NCI-H187 (cell line): ENCODE results near the gene ARHGEF12.

ENCODE experiments used
- DNase-seq, 2 experiments: peaks; one replicate each; lab custom pipeline; 2025; lab: John Stamatoyannopoulos, UW

ARHGEF12 gene

GRCh38 chr11:120518356-120518755 lies 182.1 kb downstream of the ARHGEF12 start:
- DNase-seq: no peak

DNA sequence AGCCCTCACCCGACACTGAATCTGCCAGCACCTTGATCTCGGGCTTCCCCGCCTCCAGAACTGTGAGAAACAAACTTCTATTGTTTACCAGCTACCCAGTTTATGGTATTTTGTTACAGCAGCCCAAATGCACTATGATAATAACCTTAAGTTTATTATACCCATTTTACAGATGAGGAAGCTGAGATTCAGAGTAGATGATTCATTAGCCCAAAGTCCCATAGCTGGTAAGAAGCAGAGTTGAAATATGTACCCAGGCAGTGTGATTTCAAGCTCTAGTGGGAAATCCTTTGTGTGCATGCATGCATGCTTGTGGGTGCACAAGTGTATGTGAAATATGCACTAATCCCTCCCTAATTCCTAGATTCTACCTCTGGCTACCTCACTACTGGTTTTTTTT lies 183.3 kb downstream of the ARHGEF12 start:
- no peak for DNase-seq

GRCh38 chr11:120520091-120520822 lies 184.0 kb downstream of the ARHGEF12 start:
- no peak for DNase-seq

GRCh38 chr11:120521176-120521575 lies 185.0 kb downstream of the ARHGEF12 start:
- DNase-seq: no peak

DNA sequence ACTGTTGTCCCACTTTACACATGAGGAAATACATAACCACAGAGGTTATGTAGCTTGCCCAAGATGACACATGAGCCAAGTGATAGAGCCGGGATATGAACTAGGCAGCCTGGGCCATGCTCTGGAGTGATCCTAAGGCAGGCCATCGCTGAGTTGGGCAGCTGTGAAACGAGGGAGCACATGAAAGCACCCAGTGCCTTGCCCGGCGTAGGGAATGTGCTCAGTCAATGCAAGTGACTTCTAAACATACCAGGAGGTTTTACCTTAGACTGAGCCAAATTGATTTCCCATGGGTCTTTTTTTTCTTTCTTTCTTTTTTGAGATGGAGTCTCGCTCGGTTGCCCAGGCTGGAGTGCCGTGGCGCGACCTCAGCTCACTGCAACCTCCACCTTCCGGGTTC lies 185.8 kb downstream of the ARHGEF12 start:
- no peak for DNase-seq

DNA sequence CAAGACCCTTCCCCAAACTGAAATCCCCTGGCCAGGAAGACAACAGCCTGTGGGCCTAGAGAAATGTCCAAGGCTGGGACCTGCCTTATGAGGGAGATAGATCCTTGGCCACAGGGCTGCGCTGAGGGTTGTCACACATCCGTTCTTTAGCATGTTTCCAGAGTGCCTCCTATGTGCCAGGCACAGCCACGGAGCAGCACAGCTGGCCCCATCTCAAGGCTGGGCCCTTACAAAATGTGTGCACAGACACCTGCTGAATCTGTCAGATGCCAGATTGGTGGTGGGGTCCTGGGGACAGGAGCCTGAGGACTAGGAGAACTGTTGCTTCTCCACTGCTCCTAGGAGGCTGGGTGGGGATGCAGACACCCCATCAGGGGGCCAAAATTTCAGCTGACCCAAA lies 186.5 kb downstream of the ARHGEF12 start:
- DNase-seq: no peak

- DNase-seq: peak; percentile 25 to 32
These were observed 187.0 kb downstream of the ARHGEF12 start for GRCh38 chr11:120523196-120523595.

GRCh38 chr11:120524536-120525085 lies 188.4 kb downstream of the ARHGEF12 start:
- DNase-seq: no peak

GRCh38 chr11:120525261-120526171 lies 189.3 kb downstream of the ARHGEF12 start:
- no peak for DNase-seq

- no peak for DNase-seq
These were observed 190.0 kb downstream of the ARHGEF12 start for GRCh38 chr11:120526241-120526640.

- no peak for DNase-seq
These were observed 191.0 kb downstream of the ARHGEF12 start for GRCh38 chr11:120527111-120527761.

DNA sequence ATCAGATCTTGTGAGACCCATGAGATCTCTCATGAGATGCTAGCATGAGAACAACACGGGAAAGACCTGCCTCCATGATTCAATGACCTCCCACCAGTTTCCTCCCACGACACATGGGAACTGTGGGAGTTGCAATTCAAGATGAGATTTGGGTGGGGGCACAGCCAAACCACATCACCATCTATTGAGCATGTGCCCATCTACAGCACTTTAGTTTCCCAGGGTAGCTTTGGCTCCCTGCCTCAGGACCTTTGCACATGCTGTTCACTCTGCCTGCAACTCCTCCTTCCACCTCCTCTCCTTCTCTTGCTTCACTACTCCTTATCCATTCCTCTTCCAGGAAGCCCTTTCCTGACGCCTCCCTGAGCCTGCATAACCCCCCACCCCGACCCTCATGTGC lies 192.5 kb downstream of the ARHGEF12 start:
- no peak for DNase-seq

- DNase-seq: no peak
These were observed 193.0 kb downstream of the ARHGEF12 start for GRCh38 chr11:120529214-120529613.

DNA sequence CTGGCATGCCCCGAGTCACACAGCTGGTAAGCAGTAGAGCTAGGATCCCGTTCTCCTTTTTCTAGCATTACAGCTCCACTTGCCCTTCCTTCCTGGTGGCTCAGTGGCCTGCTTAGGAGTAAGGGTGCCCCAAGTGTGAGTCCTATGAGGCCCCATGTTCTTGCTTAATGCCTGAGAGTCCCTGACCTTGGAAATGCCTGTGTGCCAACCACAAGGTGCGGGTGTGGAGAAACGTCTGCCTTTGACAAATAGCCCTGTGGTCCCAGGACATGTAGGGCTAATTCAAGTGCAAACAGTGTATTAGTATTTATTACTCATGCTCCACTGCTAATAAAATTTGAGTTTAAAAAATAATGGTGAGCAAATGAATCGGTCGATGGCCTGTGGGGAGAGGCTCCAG lies 193.7 kb downstream of the ARHGEF12 start:
- no peak for DNase-seq

- no peak for DNase-seq
These were observed 196.0 kb downstream of the ARHGEF12 start for GRCh38 chr11:120532082-120532831.

GRCh38 chr11:120532832-120533196 lies 196.6 kb downstream of the ARHGEF12 start:
- no peak for DNase-seq

DNA sequence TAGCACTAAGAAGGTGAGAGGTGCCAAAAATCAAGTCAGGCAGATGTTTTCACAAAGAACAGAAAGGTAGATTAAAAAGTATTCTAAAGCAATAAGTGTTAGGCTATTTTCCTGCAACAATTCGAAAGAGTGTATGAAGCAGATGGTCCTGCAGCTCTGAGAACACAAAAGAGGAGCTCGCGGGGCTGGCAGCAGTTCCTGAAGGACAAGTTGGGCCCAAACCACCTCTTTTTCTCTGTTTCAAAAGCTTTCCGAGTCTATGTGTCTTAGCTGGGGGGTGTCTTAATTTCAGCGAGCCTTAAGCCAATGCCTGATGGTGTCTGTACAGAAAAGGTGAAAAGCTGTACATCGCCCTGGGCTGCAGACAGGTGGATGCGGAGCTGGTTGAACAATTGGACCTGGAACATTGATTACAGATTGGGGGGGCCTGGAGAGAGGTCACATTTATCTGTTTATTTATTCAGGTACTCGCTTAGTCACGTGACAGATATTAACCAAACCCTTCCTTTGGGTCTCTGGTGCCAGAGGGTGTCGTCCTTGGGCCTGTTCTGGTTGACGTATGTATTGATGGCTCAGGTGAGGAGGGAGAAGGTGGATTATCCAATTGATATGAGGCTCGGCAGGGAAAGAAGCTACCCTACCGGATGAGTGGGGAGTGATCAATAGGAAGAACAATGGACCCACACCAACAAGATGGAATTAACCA lies 200.0 kb downstream of the ARHGEF12 start:
- no peak for DNase-seq

DNA sequence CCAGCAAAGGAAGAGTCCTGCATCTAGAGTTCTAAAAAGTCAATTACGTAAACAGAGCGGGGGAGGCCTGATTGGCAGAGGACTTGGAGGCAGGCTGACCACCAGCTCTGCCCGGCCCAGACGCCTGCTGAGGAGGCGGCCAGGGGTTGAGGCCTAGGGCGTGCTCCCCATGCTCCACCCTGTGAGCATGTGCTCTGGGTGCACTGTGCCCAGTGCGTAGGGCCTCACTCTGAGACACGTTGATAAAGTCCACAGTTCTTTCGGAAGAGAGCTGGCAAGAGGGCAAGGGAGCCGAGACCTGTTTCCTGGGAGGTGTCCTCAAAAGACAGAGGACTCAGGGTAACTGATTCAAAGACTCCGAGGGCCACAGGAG lies 200.6 kb downstream of the ARHGEF12 start:
- no peak for DNase-seq

DNA sequence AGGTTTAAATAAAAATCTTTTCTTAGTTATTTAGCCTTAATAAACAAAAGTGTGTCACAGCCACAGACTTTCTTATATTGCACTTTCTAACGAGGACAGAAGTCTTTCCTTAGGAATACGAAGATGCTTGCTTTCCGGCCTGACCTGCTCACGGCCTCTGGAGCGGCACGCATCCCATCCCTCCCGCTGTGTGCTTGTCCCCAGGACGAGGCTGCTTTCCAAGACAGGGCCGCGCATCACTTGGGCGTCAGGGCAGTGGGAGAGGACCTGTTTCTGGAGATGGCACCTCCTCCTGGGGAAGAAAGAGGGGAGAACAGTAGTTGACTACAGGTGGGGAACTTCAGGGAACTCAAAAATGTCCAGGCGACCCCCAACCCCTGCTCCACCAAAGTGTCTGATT lies 201.8 kb downstream of the ARHGEF12 start:
- no peak for DNase-seq

- DNase-seq: no peak
These were observed 202.5 kb downstream of the ARHGEF12 start for GRCh38 chr11:120538707-120539106.
